ENCODE results near the gene TIMP3. TPM values are rescaled to one million over a fixed set of nuclear protein-coding genes. Genes with fewer than 3 reads are reported as not detected.
"Not testable (repeated sequence)": the region's sequence is repeated elsewhere in the genome, so short reads cannot be mapped to it uniquely, and the experiment has no call there.

Gene TIMP3
- total RNA-seq, 1 donor from 2014 or later = 194 TPM

GRCh38 chr22:32850591-32851517 is 49.3 kb downstream of the TIMP3 start:
- DNase-seq (ENCODE audit: extremely low read depth, low read depth, low spot score) = no peak

- no peak for DNase-seq (ENCODE audit: extremely low read depth, low read depth, low spot score)
Measured at GRCh38 chr22:32852395-32853251, 51.1 kb downstream of the TIMP3 start.

GRCh38 chr22:32853662-32854061 is 52.2 kb downstream of the TIMP3 start:
- DNase-seq (ENCODE audit: extremely low read depth, low read depth, low spot score) = no peak

- DNase-seq (ENCODE audit: extremely low read depth, low read depth, low spot score) = no peak
Measured at GRCh38 chr22:32854351-32854804, 52.9 kb downstream of the TIMP3 start.

GRCh38 chr22:32855045-32855756 is 53.7 kb downstream of the TIMP3 start:
- no peak for DNase-seq (ENCODE audit: extremely low read depth, low read depth, low spot score)

GRCh38 chr22:32858121-32858703 is 56.7 kb downstream of the TIMP3 start:
- no peak for DNase-seq (ENCODE audit: extremely low read depth, low read depth, low spot score)

GRCh38 chr22:32858957-32859356 is 57.5 kb downstream of the TIMP3 start:
- DNase-seq (ENCODE audit: extremely low read depth, low read depth, low spot score) = no peak

- no peak for DNase-seq (ENCODE audit: extremely low read depth, low read depth, low spot score)
Measured at GRCh38 chr22:32859743-32860142, 58.2 kb downstream of the TIMP3 start.

GRCh38 chr22:32861330-32861729 is 59.8 kb downstream of the TIMP3 start:
- DNase-seq (ENCODE audit: extremely low read depth, low read depth, low spot score) = no peak

- no peak for DNase-seq (ENCODE audit: extremely low read depth, low read depth, low spot score)
Measured at GRCh38 chr22:32862083-32862482, 60.6 kb downstream of the TIMP3 start.

- no peak for DNase-seq (ENCODE audit: extremely low read depth, low read depth, low spot score)
Measured at GRCh38 chr22:32862936-32863661, 61.6 kb downstream of the TIMP3 start.

- no peak for DNase-seq (ENCODE audit: extremely low read depth, low read depth, low spot score)
Measured at GRCh38 chr22:32864041-32864440, 62.5 kb downstream of the TIMP3 start.

- DNase-seq (ENCODE audit: extremely low read depth, low read depth, low spot score) = no peak
Measured at GRCh38 chr22:32864596-32864995, 63.1 kb downstream of the TIMP3 start.

- no peak for DNase-seq (ENCODE audit: extremely low read depth, low read depth, low spot score)
Measured at GRCh38 chr22:32866953-32867352, 65.4 kb downstream of the TIMP3 start.

- DNase-seq (ENCODE audit: extremely low read depth, low read depth, low spot score) = no peak
Measured at GRCh38 chr22:32868946-32869345, 67.4 kb downstream of the TIMP3 start.

GRCh38 chr22:32870474-32870873 is 69.0 kb downstream of the TIMP3 start:
- no peak for DNase-seq (ENCODE audit: extremely low read depth, low read depth, low spot score)

- not testable (repeated sequence) for DNase-seq (ENCODE audit: extremely low read depth, low read depth, low spot score)
Measured at GRCh38 chr22:32873604-32874003, 72.1 kb downstream of the TIMP3 start.

GRCh38 chr22:32874385-32874784 is 72.9 kb downstream of the TIMP3 start:
- no peak for DNase-seq (ENCODE audit: extremely low read depth, low read depth, low spot score)

- DNase-seq (ENCODE audit: extremely low read depth, low read depth, low spot score) = no peak
Measured at GRCh38 chr22:32874976-32875375, 73.5 kb downstream of the TIMP3 start.

- no peak for DNase-seq (ENCODE audit: extremely low read depth, low read depth, low spot score)
Measured at GRCh38 chr22:32876516-32876915, 75.0 kb downstream of the TIMP3 start.

Data from glomerular endothelial cell (primary cell).